IMR-90 (cell line): ENCODE data around the gene SLC35C1. TPM values are rescaled to one million over a fixed set of nuclear protein-coding genes. Genes with fewer than 3 reads are reported as not detected.

Experiments
- ATAC-seq: fragments of 200-7000 bp; cut with Tn5 transposase; 2 replicates; pipeline ENCODE4 v1.9.1; 2020; ENCODE audit warnings: low read depth, mild to moderate bottlenecking, moderate library complexity
- BruUV-seq: library from RNA; stranded (reverse); fragments of 400-500 nt; replicated peaks from 2 replicates; lab custom pipeline; 2021; lab: Mats Ljungman, UMichigan
- CTCF ChIA-PET: fragments of 300-600 bp; formaldehyde crosslinking; extraction: SDS; loops from one replicate; lab custom pipeline; 2021; ENCODE audit warnings: antibody characterized with exemption; lab: Yijun Ruan, JAX
- POLR2A ChIA-PET: fragments of 300-600 bp; sonication (Branson Sonifier 250); formaldehyde crosslinking; loops from one replicate; lab custom pipeline; 2022; ENCODE audit warnings: antibody characterized with exemption; ENCODE audit not compliant: unreplicated experiment; lab: Charles Lee
- DNase-seq: peaks from one replicate; pipeline ENCODE4 v3.0.0; 2013
- H2AFZ ChIP-seq: replicated peaks from 2 replicates; pipeline ENCODE3; 2013; ENCODE audit warnings: low read length, mild to moderate bottlenecking; ENCODE audit not compliant: poor library complexity
- H2AK5ac ChIP-seq: 2 replicates; pipeline ENCODE4 v1.6.1; 2013; ENCODE audit warnings: low read depth, low read length, inconsistent platforms
- H2AK9ac ChIP-seq: replicated peaks from 2 replicates; pipeline ENCODE3; 2013; ENCODE audit warnings: mild to moderate bottlenecking, low read depth, low read length, moderate library complexity; ENCODE audit not compliant: poor library complexity
- H2BK120ac ChIP-seq: 2 replicates; pipeline ENCODE4 v1.6.1; 2013; ENCODE audit warnings: low read depth, low read length, inconsistent platforms
- H2BK15ac ChIP-seq: 3 replicates; pipeline ENCODE4 v1.6.1; 2013; ENCODE audit warnings: low read depth, low read length, inconsistent platforms
- H2BK20ac ChIP-seq: 2 replicates; pipeline ENCODE4 v1.6.1; 2013; ENCODE audit warnings: low read depth, mild to moderate bottlenecking, inconsistent platforms, low read length, moderate library complexity
- H2BK5ac ChIP-seq: 2 replicates; pipeline ENCODE4 v1.6.1; 2013; ENCODE audit warnings: mild to moderate bottlenecking, low read depth, low read length, inconsistent platforms; ENCODE audit not compliant: poor library complexity, severe bottlenecking
- H3K14ac ChIP-seq: replicated peaks from 2 replicates; pipeline ENCODE4 v1.6.1; 2013; ENCODE audit warnings: low read depth, low read length, inconsistent platforms
- H3K18ac ChIP-seq: 2 replicates; pipeline ENCODE4 v1.6.1; 2013; ENCODE audit warnings: low read depth, low read length, control low read depth
- H3K23ac ChIP-seq: 2 replicates; pipeline ENCODE4 v1.6.1; 2013; ENCODE audit warnings: low read depth, low read length, inconsistent platforms
- H3K27ac ChIP-seq: 2 replicates; pipeline ENCODE4 v1.5.1; 2013; ENCODE audit warnings: mild to moderate bottlenecking, control low read depth, low read length; ENCODE audit not compliant: insufficient read depth
- H3K27me3 ChIP-seq: 2 replicates; pipeline ENCODE4 v1.6.1; 2013; ENCODE audit warnings: low read length; ENCODE audit not compliant: control insufficient read depth, insufficient read depth
- H3K36me3 ChIP-seq: 2 replicates; pipeline ENCODE4 v1.6.1; 2013; ENCODE audit warnings: low read length, mixed read lengths; ENCODE audit not compliant: control insufficient read depth, insufficient read depth
- H3K4ac ChIP-seq: 2 replicates; pipeline ENCODE4 v1.6.1; 2013; ENCODE audit warnings: low read depth, low read length, inconsistent platforms
- H3K4me1 ChIP-seq: 2 replicates; pipeline ENCODE4 v1.6.1; 2013; ENCODE audit warnings: low read length, mixed read lengths; ENCODE audit not compliant: control insufficient read depth, insufficient read depth
- H3K4me2 ChIP-seq: 2 replicates; pipeline ENCODE4 v1.6.1; 2013; ENCODE audit warnings: low read depth, mild to moderate bottlenecking, control low read depth, low read length, moderate library complexity
- H3K4me3 ChIP-seq: 2 replicates; pipeline ENCODE4 v1.5.1; 2013; ENCODE audit warnings: low read depth, mild to moderate bottlenecking, control low read depth, low read length, moderate library complexity; ENCODE audit not compliant: insufficient read depth
- H3K56ac ChIP-seq: 2 replicates; pipeline ENCODE4 v1.6.1; 2013; ENCODE audit warnings: low read length, inconsistent platforms; ENCODE audit not compliant: insufficient read depth; ENCODE audit errors: extremely low read depth
- H3K79me1 ChIP-seq, 2 experiments: 2 replicates each; pipeline ENCODE4 v1.6.1; 2013; ENCODE audit warnings: low read length in 2 of 2, inconsistent platforms in 1 of 2, low read depth in 1 of 2
- H3K9ac ChIP-seq: 2 replicates; pipeline ENCODE4 v1.6.1; 2013; ENCODE audit warnings: low read depth, low read length, control low read depth
- H3K9me1 ChIP-seq: 2 replicates; pipeline ENCODE4 v1.6.1; 2013; ENCODE audit warnings: low read length, inconsistent platforms; ENCODE audit not compliant: insufficient read depth
- H3K9me3 ChIP-seq: 2 replicates; pipeline ENCODE4 v1.6.1; 2013; ENCODE audit warnings: low read length; ENCODE audit not compliant: control insufficient read depth, insufficient read depth
- H4K20me1 ChIP-seq: 2 replicates; pipeline ENCODE4 v1.6.1; 2013; ENCODE audit warnings: low read length, inconsistent platforms; ENCODE audit not compliant: insufficient read depth
- H4K5ac ChIP-seq: 2 replicates; pipeline ENCODE4 v1.6.1; 2013; ENCODE audit warnings: mild to moderate bottlenecking, low read depth, low read length, control low read depth
- H4K8ac ChIP-seq, 2 experiments: 2 replicates each; pipeline ENCODE4 v1.6.1; 2013; ENCODE audit warnings: low read depth in 2 of 2, low read length in 2 of 2, control low read depth in 1 of 2, inconsistent platforms in 1 of 2
- H4K91ac ChIP-seq: 2 replicates; pipeline ENCODE4 v1.6.1; 2013; ENCODE audit warnings: low read depth, low read length, inconsistent platforms; ENCODE audit not compliant: insufficient read depth
- BHLHE40 ChIP-seq: fragments of 150-350 bp; IDR thresholded peaks from 2 replicates; pipeline ENCODE4 v1.6.1; 2016; ENCODE audit warnings: mild to moderate bottlenecking, low read depth, low read length
- CEBPB ChIP-seq: IDR thresholded peaks from 2 replicates; pipeline ENCODE4 v1.6.1; 2012; ENCODE audit warnings: low read depth, low read length, improper control_type of control experiment
- CHD1 ChIP-seq: IDR thresholded peaks from 2 replicates; pipeline ENCODE4 v1.6.1; 2012; ENCODE audit warnings: low read depth, low read length, improper control_type of control experiment
- FOS ChIP-seq: fragments of 150-350 bp; IDR thresholded peaks from 2 replicates; pipeline ENCODE4 v1.6.1; 2016; ENCODE audit warnings: low read depth, low read length
- MAFK ChIP-seq: IDR thresholded peaks from 2 replicates; pipeline ENCODE4 v1.6.1; 2012; ENCODE audit warnings: low read depth, low read length, improper control_type of control experiment
- MAZ ChIP-seq: IDR thresholded peaks from 2 replicates; pipeline ENCODE4 v1.6.1; 2012; ENCODE audit warnings: low read depth, mild to moderate bottlenecking, low read length, improper control_type of control experiment, moderate library complexity, borderline replicate concordance
- MXI1 ChIP-seq: IDR thresholded peaks from 2 replicates; pipeline ENCODE4 v1.6.1; 2012; ENCODE audit warnings: low read depth, mild to moderate bottlenecking, low read length, moderate library complexity, borderline replicate concordance
- NFE2L2 ChIP-seq: fragments of 150-350 bp; IDR thresholded peaks from 2 replicates; pipeline ENCODE4 v1.6.1; 2016; ENCODE audit warnings: low read depth, mild to moderate bottlenecking, low read length
- POLR2A ChIP-seq: IDR thresholded peaks from 2 replicates; pipeline ENCODE4 v1.6.1; 2012; ENCODE audit warnings: mild to moderate bottlenecking, low read depth, low read length
- RAD21 ChIP-seq: IDR thresholded peaks from 2 replicates; pipeline ENCODE4 v1.6.1; 2012; ENCODE audit warnings: low read length, improper control_type of control experiment
- RCOR1 ChIP-seq: IDR thresholded peaks from 2 replicates; pipeline ENCODE4 v1.6.1; 2012; ENCODE audit warnings: mild to moderate bottlenecking, low read length, improper control_type of control experiment; ENCODE audit not compliant: insufficient replicate concordance
- RFX5 ChIP-seq: IDR thresholded peaks from 2 replicates; pipeline ENCODE4 v1.8.0; 2012; ENCODE audit warnings: low read depth, mild to moderate bottlenecking, low read length, moderate library complexity
- SMC3 ChIP-seq: fragments of 150-350 bp; IDR thresholded peaks from 2 replicates; pipeline ENCODE4 v1.6.1; 2016; ENCODE audit warnings: low read depth, mild to moderate bottlenecking, antibody characterized with exemption, low read length, moderate library complexity
- whole genome bisulfite sequencing, 2 experiments: methylation state at CpG; one replicate each; pipeline versions ENCODE4 v1.1.5 to v1.1.7; 2013; ENCODE audit warnings: missing lambda C conversion rate in 2 of 2; ENCODE audit not compliant: insufficient read length in 1 of 2; ENCODE audit errors: extremely low coverage in 2 of 2; 5-methylcytosine and 5-hydroxymethylcytosine counted together
- dilution Hi-C: fragments of 300-500 bp; cut with HindIII; formaldehyde crosslinking; loops from one replicate; pipeline ENCODE4 v1.14.3; 2018; ENCODE audit warnings: low sequenced_read_pairs; ENCODE audit not compliant: unreplicated experiment
- in situ Hi-C: fragments of 300-500 bp; cut with MboI; formaldehyde crosslinking; loops from 3 replicates; pipeline ENCODE4 v1.14.3; 2019; ENCODE audit warnings: low sequenced_read_pairs, inconsistent platforms, mixed read lengths
- intact Hi-C: fragments of 100-400 bp; cut with micrococcal nuclease; formaldehyde crosslinking; loops from 2 replicates; pipeline ENCODE4 v1.10.0; 2022
- polyA plus RNA-seq, 3 experiments: library from polyadenylated mRNA; depleted of rRNA; stranded (reverse); fragments of >200 nt; gene quantifications; 2 replicates each; pipeline ENCODE4 v1.2.3, GENCODE V29; 2012; ENCODE audit warnings: low replicate concordance in 1 of 3
- total RNA-seq: library from RNA; depleted of rRNA; stranded (reverse); fragments of >200 nt; gene quantifications from 2 replicates; pipeline ENCODE4 v1.2.3, GENCODE V29; 2012
- TF ChIP-seq, protein P1 (sequence below): fragments of 150-350 bp; IDR thresholded peaks from 2 replicates; pipeline ENCODE4 v1.6.1; 2016; ENCODE audit warnings: low read depth, mild to moderate bottlenecking, low read length, moderate library complexity, borderline replicate concordance
- TF ChIP-seq, protein P2 (sequence below): fragments of 150-350 bp; IDR thresholded peaks from 2 replicates; pipeline ENCODE4 v1.6.1; 2017; ENCODE audit warnings: mild to moderate bottlenecking, antibody characterized with exemption, low read length, low read depth

Gene SLC35C1
- total and polyA plus RNA-seq, 2 of the 4 experiments (the other 2 are of a cell fraction): 4.3 to 27.1 TPM

DNA sequence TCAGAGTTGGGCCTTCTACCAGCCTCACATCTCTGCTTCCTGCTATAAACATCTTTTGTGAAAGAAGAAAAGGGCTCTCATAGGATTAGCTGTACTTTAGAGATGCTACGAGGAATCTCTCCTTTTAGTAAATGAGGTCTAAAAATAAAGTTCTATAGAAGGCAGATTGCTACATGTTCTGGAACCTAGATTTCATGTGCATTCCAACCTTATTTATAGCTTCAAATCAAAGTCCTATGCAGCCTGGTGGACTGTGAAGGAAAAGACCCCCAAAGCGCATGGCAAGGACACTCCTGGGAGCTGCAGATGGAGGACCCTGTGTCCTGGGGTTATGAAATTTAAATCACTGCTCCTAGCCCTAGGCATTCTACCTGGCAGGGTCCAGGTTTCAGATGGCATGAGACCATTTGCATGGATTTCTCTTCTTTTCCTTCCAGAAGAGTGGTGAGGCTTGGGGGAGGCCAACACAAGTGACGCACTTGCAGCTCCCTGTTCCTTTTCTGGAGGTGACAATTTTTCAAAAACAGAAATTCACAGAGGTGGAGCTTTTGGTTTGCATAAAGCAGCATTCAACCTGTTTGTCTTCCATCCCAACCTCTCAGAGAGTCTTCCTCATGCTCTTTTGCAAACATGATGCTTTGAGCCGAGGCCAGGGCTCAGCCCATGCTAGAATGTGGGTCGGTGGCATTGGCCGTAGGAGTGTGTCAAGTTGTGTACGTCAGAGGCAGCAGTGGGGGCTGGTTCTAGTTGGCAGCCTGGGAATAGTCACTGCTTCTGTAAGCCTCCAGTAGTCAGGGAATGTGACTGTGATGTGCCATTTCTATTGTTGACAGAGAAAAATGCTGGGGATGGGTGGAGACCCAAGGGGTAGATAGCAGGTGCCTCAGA, 48.6 kb downstream of the SLC35C1 start:
- Histone ChIP-seq H2BK5ac (no peak overlapping the region), H3K14ac (no peak overlapping the region), H2BK120ac (no peak overlapping the region), H2AK9ac (no peak overlapping the region), H3K4me2 (no peak overlapping the region), H3K4me3 (no peak overlapping the region), H4K8ac (no peak overlapping the region), H4K91ac (no peak overlapping the region), H2BK15ac (no peak overlapping the region), H3K27me3 (no peaks in the 10 kb centered on the region), H3K36me3 (peaks cover 3% of the 10 kb centered on the region), H3K79me1 (peaks cover 18 to 82% of the 10 kb centered on the region in 2 experiments), H3K18ac (no peak overlapping the region), H3K4ac (no peak overlapping the region), H3K4me1 (peaks cover 26% of the 10 kb centered on the region), H2BK20ac (no peak overlapping the region), H2AK5ac (no peak overlapping the region), H3K23ac (no peak overlapping the region), H3K56ac (no peak overlapping the region), H4K20me1 (peaks cover 44% of the 10 kb centered on the region), H3K9me1 (peaks cover 18% of the 10 kb centered on the region), H3K9ac (no peak overlapping the region), H3K9me3 (no peaks in the 10 kb centered on the region), H4K5ac (no peak overlapping the region), H2AFZ (no peak overlapping the region), H3K27ac (no peak overlapping the region)
- no peak for DNase-seq
- in situ Hi-C loops (no loop called here), dilution Hi-C loops (no loop called here), intact Hi-C loops (no loop called here)
- WGBS, 2 experiments: 72% methylated on average over 4 of the region's 7 CpGs; no CpG with 5 or more reads in 1 of the 2 experiments
- no peak for ATAC-seq
- no TSS peak for BruUV-seq
- ChIA-PET CTCF (no interaction called here), POLR2A (no interaction called here)
- no peak for TF ChIP-seq SMC3
- no peak for TF ChIP-seq POLR2A
- no peak for TF ChIP-seq FOS
- no peak for TF ChIP-seq CHD1
- TF ChIP-seq RCOR1: no peak
- TF ChIP-seq CEBPB: no peak
- TF ChIP-seq BHLHE40: no peak
- no peak for TF ChIP-seq RAD21
- TF ChIP-seq, protein P1, sequence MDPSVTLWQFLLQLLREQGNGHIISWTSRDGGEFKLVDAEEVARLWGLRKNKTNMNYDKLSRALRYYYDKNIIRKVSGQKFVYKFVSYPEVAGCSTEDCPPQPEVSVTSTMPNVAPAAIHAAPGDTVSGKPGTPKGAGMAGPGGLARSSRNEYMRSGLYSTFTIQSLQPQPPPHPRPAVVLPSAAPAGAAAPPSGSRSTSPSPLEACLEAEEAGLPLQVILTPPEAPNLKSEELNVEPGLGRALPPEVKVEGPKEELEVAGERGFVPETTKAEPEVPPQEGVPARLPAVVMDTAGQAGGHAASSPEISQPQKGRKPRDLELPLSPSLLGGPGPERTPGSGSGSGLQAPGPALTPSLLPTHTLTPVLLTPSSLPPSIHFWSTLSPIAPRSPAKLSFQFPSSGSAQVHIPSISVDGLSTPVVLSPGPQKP: no peak
- no peak for TF ChIP-seq MAZ
- no peak for TF ChIP-seq NFE2L2
- TF ChIP-seq, protein P2, sequence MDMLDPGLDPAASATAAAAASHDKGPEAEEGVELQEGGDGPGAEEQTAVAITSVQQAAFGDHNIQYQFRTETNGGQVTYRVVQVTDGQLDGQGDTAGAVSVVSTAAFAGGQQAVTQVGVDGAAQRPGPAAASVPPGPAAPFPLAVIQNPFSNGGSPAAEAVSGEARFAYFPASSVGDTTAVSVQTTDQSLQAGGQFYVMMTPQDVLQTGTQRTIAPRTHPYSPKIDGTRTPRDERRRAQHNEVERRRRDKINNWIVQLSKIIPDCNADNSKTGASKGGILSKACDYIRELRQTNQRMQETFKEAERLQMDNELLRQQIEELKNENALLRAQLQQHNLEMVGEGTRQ: no peak
- no peak for TF ChIP-seq MXI1
- TF ChIP-seq RFX5: no peak
- TF ChIP-seq MAFK: no peak
